GM13977 (cell line): Measurements from ENCODE around the gene STARD13.

ENCODE experiments used
- DNase-seq: peaks from one replicate; pipeline ENCODE4 v3.0.0; 2012; ENCODE audit warnings: low spot score
- CTCF ChIP-seq: IDR thresholded peaks from 2 replicates; pipeline ENCODE4 v1.5.1; 2012; ENCODE audit warnings: mild to moderate bottlenecking, control low read depth; ENCODE audit not compliant: insufficient read depth; ENCODE audit errors: extremely low read depth, missing control alignments
- in situ Hi-C: fragments of 300-500 bp; cut with MboI; formaldehyde crosslinking; loops from one replicate; pipeline ENCODE4 v1.12.0; 2022; ENCODE audit warnings: low sequenced_read_pairs, low pct_unique_long_range_greater_than_20kb, mixed read lengths, inconsistent platforms; ENCODE audit not compliant: unreplicated experiment

Gene STARD13

GRCh38 chr13:33092073-33092987 is 193.2 kb downstream of the STARD13 start:
- DNase-seq = no peak
- in situ Hi-C loops = no loop called here

GRCh38 chr13:33091415-33091774 is 194.2 kb downstream of the STARD13 start:
- in situ Hi-C loops = no loop called here
- DNase-seq = no peak
- TF ChIP-seq CTCF = no peak

More at GRCh38 chr13:33092073-33092987, 193.2 kb downstream of the STARD13 start:
- TF ChIP-seq CTCF = no peak

GRCh38 chr13:33090755-33091414 is 194.7 kb downstream of the STARD13 start:
- in situ Hi-C loops = no loop called here
- TF ChIP-seq CTCF = no peak
- no peak for DNase-seq

GRCh38 chr13:33089311-33089710 is 196.2 kb downstream of the STARD13 start:
- in situ Hi-C loops = no loop called here

GRCh38 chr13:33087790-33088189 is 197.8 kb downstream of the STARD13 start:
- TF ChIP-seq CTCF = no peak
- DNase-seq = no peak
- in situ Hi-C loops = no loop called here

More at GRCh38 chr13:33089311-33089710, 196.2 kb downstream of the STARD13 start:
- no peak for DNase-seq
- TF ChIP-seq CTCF = no peak

GRCh38 chr13:33087091-33087490 is 198.5 kb downstream of the STARD13 start:
- DNase-seq = no peak
- TF ChIP-seq CTCF = no peak
- in situ Hi-C loops = no loop called here
